Smooth muscle cell (in vitro differentiated cells): Measurements from ENCODE around the gene PARD6G. TPM values are rescaled to one million over a fixed set of nuclear protein-coding genes. Genes with fewer than 3 reads are reported as not detected.
A peak's percentile ranks its signal among the peaks of the same experiment; 100 is the strongest.

ENCODE experiments used
- DNase-seq: peaks from one replicate; lab custom pipeline; 2025; ENCODE audit not compliant: unreplicated experiment; lab: John Stamatoyannopoulos, UW
- H2AFZ ChIP-seq: fragments of 200-600 bp; sonication (generic); 2 replicates; pipeline ENCODE4 v1.6.0; 2016; ENCODE audit warnings: antibody characterized with exemption, low read depth, mild to moderate bottlenecking
- H3F3A ChIP-seq: fragments of 200-600 bp; sonication (generic); 2 replicates; pipeline ENCODE4 v1.6.0; 2017; ENCODE audit warnings: antibody characterized with exemption, low read depth
- H3K27ac ChIP-seq: fragments of 200-600 bp; sonication (generic); 2 replicates; pipeline ENCODE4 v1.5.1; 2016; ENCODE audit warnings: low read depth, mild to moderate bottlenecking
- H3K27me3 ChIP-seq: fragments of 200-600 bp; sonication (generic); 2 replicates; pipeline ENCODE4 v1.6.1; 2016; ENCODE audit warnings: low read depth, mild to moderate bottlenecking
- H3K36me3 ChIP-seq: fragments of 200-600 bp; sonication (generic); 2 replicates; pipeline ENCODE4 v1.5.1; 2016; ENCODE audit warnings: low read depth
- H3K4me1 ChIP-seq: fragments of 200-600 bp; sonication (generic); 2 replicates; pipeline ENCODE4 v1.5.1; 2016; ENCODE audit warnings: low read depth
- H3K4me2 ChIP-seq: fragments of 200-600 bp; sonication (generic); 2 replicates; pipeline ENCODE4 v1.6.0; 2016; ENCODE audit warnings: mild to moderate bottlenecking
- H3K4me3 ChIP-seq: fragments of 200-600 bp; sonication (generic); 2 replicates; pipeline ENCODE4 v1.5.1; 2016; ENCODE audit warnings: mild to moderate bottlenecking
- H3K79me2 ChIP-seq: fragments of 200-600 bp; sonication (generic); 2 replicates; pipeline ENCODE4 v1.6.0; 2016; ENCODE audit warnings: low read depth, mild to moderate bottlenecking
- H3K9ac ChIP-seq: fragments of 200-600 bp; sonication (generic); 2 replicates; pipeline ENCODE4 v1.6.0; 2016; ENCODE audit warnings: low read depth
- H3K9me3 ChIP-seq: fragments of 200-600 bp; sonication (generic); replicated peaks from 2 replicates; pipeline ENCODE4 v1.5.1; 2016; ENCODE audit warnings: low read depth
- H4K20me1 ChIP-seq: fragments of 200-600 bp; sonication (generic); 2 replicates; pipeline ENCODE4 v1.6.0; 2016; ENCODE audit warnings: low read depth
- CTCF ChIP-seq: fragments of 200-600 bp; sonication (generic); IDR thresholded peaks from 2 replicates; pipeline ENCODE4 v1.5.1; 2017; ENCODE audit warnings: borderline replicate concordance, mild to moderate bottlenecking, antibody characterized with exemption; ENCODE audit not compliant: insufficient read depth, poor library complexity, severe bottlenecking
- WGBS: methylation state at CpG from one replicate; pipeline ENCODE4 v1.1.7; 2016; ENCODE audit warnings: low lambda C conversion rate; 5-methylcytosine and 5-hydroxymethylcytosine counted together
- polyA plus RNA-seq: library from polyadenylated mRNA; unstranded; fragments of >200 nt; fragmentation: Nextera tagmentation; extraction: Ambion mirVana; gene quantifications from 2 replicates; pipeline ENCODE4 v1.2.1, GENCODE V29; 2016
- total RNA-seq: library from RNA; depleted of rRNA; stranded (reverse); fragments of >200 nt; gene quantifications from 2 replicates; pipeline ENCODE4 v1.2.3, GENCODE V29; 2014

The PARD6G gene
- total and polyA plus RNA-seq, 2 experiments from 2014 or later, result 19.8 to 19.9 TPM

GRCh38 chr18:80108739-80109675 lies 138.3 kb downstream of the PARD6G start, which contains the start of gene ADNP2:
TSS of gene ADNP2 (plus strand) at chr18:80109262. CDS start at chr18:80117543, 8,281 bp downstream.
- H3K4me3 ChIP-seq, result peak within 1 kb of the TSS; percentile 89
- peak within 1 kb of the TSS; percentile 65 for H2AFZ ChIP-seq
- no peaks in the 10 kb centered on the region for H3K9me3 ChIP-seq
- 3% methylated on average over 34 of the region's 76 CpGs for WGBS
- H4K20me1 ChIP-seq, result peaks cover 44% of the 10 kb centered on the region
- no peak for TF ChIP-seq CTCF
- peak within 1 kb of the TSS; percentile 99 for H3K27ac ChIP-seq
- peak within 1 kb of the TSS; percentile 94 for H3K9ac ChIP-seq
- H3K4me1 ChIP-seq, result peaks cover 56% of the 10 kb centered on the region
- H3F3A ChIP-seq, result peaks cover 54% of the 10 kb centered on the region
- H3K4me2 ChIP-seq, result peak within 1 kb of the TSS; percentile 92
- no peaks in the 10 kb centered on the region for H3K36me3 ChIP-seq
- peak; percentile 59 for DNase-seq
- peaks cover 42% of the 10 kb centered on the region for H3K79me2 ChIP-seq
- no peaks in the 10 kb centered on the region for H3K27me3 ChIP-seq

GRCh38 chr18:80108121-80108536 lies 139.2 kb downstream of the PARD6G start:
- H2AFZ ChIP-seq, result no peak overlapping the region
- peaks cover 34% of the 10 kb centered on the region for H3K79me2 ChIP-seq
- peaks cover 35% of the 10 kb centered on the region for H4K20me1 ChIP-seq
- no peak overlapping the region for H3K9ac ChIP-seq
- peaks cover 58% of the 10 kb centered on the region for H3K4me1 ChIP-seq
- H3K4me2 ChIP-seq, result no peak overlapping the region
- no peak for TF ChIP-seq CTCF
- DNase-seq, result no peak
- H3F3A ChIP-seq, result peaks cover 56% of the 10 kb centered on the region
- H3K9me3 ChIP-seq, result no peaks in the 10 kb centered on the region
- H3K4me3 ChIP-seq, result no peak overlapping the region
- WGBS, result 94% methylated on average over 23 of the region's 23 CpGs
- no peaks in the 10 kb centered on the region for H3K27me3 ChIP-seq
- H3K36me3 ChIP-seq, result no peaks in the 10 kb centered on the region
- peak overlapping the region; percentile 99 for H3K27ac ChIP-seq

- H3K4me1 ChIP-seq, result peaks cover 51% of the 10 kb centered on the region
- peak overlapping the region; percentile 86 for H3K27ac ChIP-seq
- WGBS, result 33% methylated on average over 9 of the region's 10 CpGs
- H3K9ac ChIP-seq, result no peak overlapping the region
- no peak overlapping the region for H3K4me2 ChIP-seq
- no peaks in the 10 kb centered on the region for H3K36me3 ChIP-seq
- H3F3A ChIP-seq, result peaks cover 53% of the 10 kb centered on the region
- no peak overlapping the region for H3K4me3 ChIP-seq
- no peaks in the 10 kb centered on the region for H3K27me3 ChIP-seq
- peaks cover 27% of the 10 kb centered on the region for H3K79me2 ChIP-seq
- peaks cover 28% of the 10 kb centered on the region for H4K20me1 ChIP-seq
- no peak for TF ChIP-seq CTCF
- no peak overlapping the region for H2AFZ ChIP-seq
- no peaks in the 10 kb centered on the region for H3K9me3 ChIP-seq
- DNase-seq, result no peak
These were observed 139.9 kb downstream of the PARD6G start for GRCh38 chr18:80107426-80107825.

Other genes with a start within 250 kb of the PARD6G start
- 15.0 and 16.3 TPM in 2 replicates for gene RBFA, start 213.1 kb downstream of the PARD6G start, total RNA-seq
- 15.5 and 15.7 TPM in 2 replicates for gene RBFA, start 213.1 kb downstream of the PARD6G start, polyA plus RNA-seq
- 24.2 and 28.3 TPM in 2 replicates for gene ADNP2, start 138.3 kb downstream of the PARD6G start, total RNA-seq
- 9.1 and 11.0 TPM in 2 replicates for gene ADNP2, start 138.3 kb downstream of the PARD6G start, polyA plus RNA-seq